ENCODE results near the gene HSD17B7. TPM values are rescaled to one million over a fixed set of nuclear protein-coding genes. Genes with fewer than 3 reads are reported as not detected.

The HSD17B7 gene
- polyA plus RNA-seq, 3 donors, result 11.6 to 15.4 (median 11.9) TPM

DNA sequence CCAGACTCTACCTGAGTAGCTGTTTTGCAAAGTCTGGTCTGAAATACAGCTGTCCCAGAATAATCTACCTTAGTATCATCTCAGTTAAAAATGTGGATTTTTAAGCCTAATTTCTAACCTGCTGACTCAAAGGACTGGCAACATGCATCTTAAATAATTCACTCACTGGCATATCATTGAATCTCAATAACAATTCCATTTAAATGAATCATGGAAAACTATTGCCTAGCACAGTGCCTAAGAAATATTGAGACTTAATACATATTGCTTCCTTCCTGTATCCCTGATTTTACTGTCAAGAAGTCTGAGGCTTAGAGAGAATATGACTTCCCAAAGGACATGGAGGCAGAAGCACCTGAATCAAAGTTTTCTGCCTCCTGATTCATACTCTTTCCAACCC lies 67.3 kb downstream of the HSD17B7 start:
- no peak overlapping the region for H3K9ac ChIP-seq (ENCODE audit: insufficient read depth, low read length, poor library complexity, severe bottlenecking)
- no peaks in the 10 kb centered on the region for H3K36me3 Mint-ChIP-seq
- intact Hi-C loops (cut with micrococcal nuclease), result loop anchor here in 1 of 2 donors (5.0 kb wide), 1 partner anchor 459 kb away; no protein-coding TSS in a partner anchor

DNA sequence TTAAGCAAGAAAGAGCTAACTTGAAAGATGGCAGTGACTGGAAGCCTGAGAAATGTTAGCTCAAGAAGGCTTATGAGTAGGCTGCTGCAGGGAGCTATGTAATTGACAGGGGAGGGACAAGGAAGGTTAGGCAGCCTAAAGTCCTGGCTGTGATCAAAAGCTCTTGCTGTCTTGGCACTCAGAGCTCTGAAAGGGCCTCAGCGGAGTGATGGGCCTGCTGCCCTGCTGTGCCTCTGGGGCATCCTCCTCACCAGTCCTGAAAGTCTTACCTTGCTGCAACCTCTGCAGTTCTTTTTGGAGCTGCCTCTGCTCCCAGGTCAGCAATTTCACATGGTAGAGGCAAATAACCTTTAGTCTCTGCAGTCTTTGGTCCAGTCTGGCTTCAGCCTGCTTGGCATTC lies 68.7 kb downstream of the HSD17B7 start:
- H3K4me1 ChIP-seq (ENCODE audit: control insufficient read depth in 1 of 2, insufficient read depth in 2 of 2, low read length in 2 of 2), result no peaks in the 10 kb centered on the region
- no peaks in the 10 kb centered on the region for H3K79me2 ChIP-seq (ENCODE audit: insufficient read depth, low read length)
- peaks cover 6 to 23% (median 12%) of the 10 kb centered on the region in 3 donors for H3K27me3 Mint-ChIP-seq (ENCODE audit: low read depth in 3 of 3)

More for the DNA sequence above, 67.3 kb downstream of the HSD17B7 start:
- TF ChIP-seq, protein P1, sequence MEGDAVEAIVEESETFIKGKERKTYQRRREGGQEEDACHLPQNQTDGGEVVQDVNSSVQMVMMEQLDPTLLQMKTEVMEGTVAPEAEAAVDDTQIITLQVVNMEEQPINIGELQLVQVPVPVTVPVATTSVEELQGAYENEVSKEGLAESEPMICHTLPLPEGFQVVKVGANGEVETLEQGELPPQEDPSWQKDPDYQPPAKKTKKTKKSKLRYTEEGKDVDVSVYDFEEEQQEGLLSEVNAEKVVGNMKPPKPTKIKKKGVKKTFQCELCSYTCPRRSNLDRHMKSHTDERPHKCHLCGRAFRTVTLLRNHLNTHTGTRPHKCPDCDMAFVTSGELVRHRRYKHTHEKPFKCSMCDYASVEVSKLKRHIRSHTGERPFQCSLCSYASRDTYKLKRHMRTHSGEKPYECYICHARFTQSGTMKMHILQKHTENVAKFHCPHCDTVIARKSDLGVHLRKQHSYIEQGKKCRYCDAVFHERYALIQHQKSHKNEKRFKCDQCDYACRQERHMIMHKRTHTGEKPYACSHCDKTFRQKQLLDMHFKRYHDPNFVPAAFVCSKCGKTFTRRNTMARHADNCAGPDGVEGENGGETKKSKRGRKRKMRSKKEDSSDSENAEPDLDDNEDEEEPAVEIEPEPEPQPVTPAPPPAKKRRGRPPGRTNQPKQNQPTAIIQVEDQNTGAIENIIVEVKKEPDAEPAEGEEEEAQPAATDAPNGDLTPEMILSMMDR (IDR thresholded peaks at IDR 0.05), result no peak
- Histone ChIP-seq H3K79me2 (ENCODE audit: insufficient read depth, low read length) (no peaks in the 10 kb centered on the region), H3K27me3 (ENCODE audit: control insufficient read depth in 2 of 2, insufficient read depth in 2 of 2, low read length in 2 of 2) (peaks cover 0 to 5% of the 10 kb centered on the region in 2 donors), H3K36me3 (replicated peaks in 1 of 2; ENCODE audit: control insufficient read depth in 1 of 2, insufficient read depth in 2 of 2, low read length in 2 of 2) (no peaks in the 10 kb centered on the region), H3K4me3 (replicated peaks in 1 of 3; ENCODE audit: low read depth in 2 of 3, low read length in 3 of 3) (no peak overlapping the region), H3K4me1 (ENCODE audit: control insufficient read depth in 1 of 2, insufficient read depth in 2 of 2, low read length in 2 of 2) (no peaks in the 10 kb centered on the region), H3K9me3 (replicated peaks in 1 of 2; ENCODE audit: control insufficient read depth in 1 of 2, insufficient read depth in 1 of 2, low read length in 2 of 2) (no peaks in the 10 kb centered on the region), H3K27ac (ENCODE audit: low read depth in 1 of 2, low read length in 2 of 2) (no peak overlapping the region), H2AFZ (ENCODE audit: insufficient read depth, low read depth, low read length, poor library complexity, severe bottlenecking) (no peak overlapping the region), H4K20me1 (ENCODE audit: insufficient read depth, low read length) (no peaks in the 10 kb centered on the region), H3K4me2 (replicated peaks; ENCODE audit: extremely low read depth, low read length, poor library complexity, severe bottlenecking) (no peak overlapping the region)
- H3K27ac Mint-ChIP-seq, result no peak overlapping the region
- H3K9me3 Mint-ChIP-seq, result peaks cover 0 to 2% (median 0%) of the 10 kb centered on the region in 7 donors
- no peak overlapping the region for H3K4me3 Mint-ChIP-seq
- peaks cover 1% of the 10 kb centered on the region for H3K4me1 Mint-ChIP-seq
- no peak for DNase-seq
- peaks cover 6 to 20% (median 6%) of the 10 kb centered on the region in 3 donors for H3K27me3 Mint-ChIP-seq (ENCODE audit: low read depth in 3 of 3)

More for the DNA sequence above, 68.7 kb downstream of the HSD17B7 start:
- H3K27ac Mint-ChIP-seq, result no peak overlapping the region
- DNase-seq, result no peak
- Histone ChIP-seq H3K27me3 (ENCODE audit: control insufficient read depth in 2 of 2, insufficient read depth in 2 of 2, low read length in 2 of 2) (peaks cover 0 to 5% of the 10 kb centered on the region in 2 donors), H2AFZ (ENCODE audit: insufficient read depth, low read depth, low read length, poor library complexity, severe bottlenecking) (no peak overlapping the region), H3K4me3 (replicated peaks in 1 of 3; ENCODE audit: low read depth in 2 of 3, low read length in 3 of 3) (no peak overlapping the region), H3K4me2 (replicated peaks; ENCODE audit: extremely low read depth, low read length, poor library complexity, severe bottlenecking) (no peak overlapping the region), H4K20me1 (ENCODE audit: insufficient read depth, low read length) (no peaks in the 10 kb centered on the region), H3K36me3 (replicated peaks in 1 of 2; ENCODE audit: control insufficient read depth in 1 of 2, insufficient read depth in 2 of 2, low read length in 2 of 2) (no peaks in the 10 kb centered on the region), H3K9me3 (replicated peaks in 1 of 2; ENCODE audit: control insufficient read depth in 1 of 2, insufficient read depth in 1 of 2, low read length in 2 of 2) (no peaks in the 10 kb centered on the region), H3K9ac (ENCODE audit: insufficient read depth, low read length, poor library complexity, severe bottlenecking) (no peak overlapping the region), H3K27ac (ENCODE audit: low read depth in 1 of 2, low read length in 2 of 2) (no peak overlapping the region)
- H3K9me3 Mint-ChIP-seq, result peaks cover 0 to 6% (median 0%) of the 10 kb centered on the region in 7 donors
- 100% methylated on average over 1 of the region's 1 CpG for WGBS (ENCODE audit: insufficient coverage)
- no peaks in the 10 kb centered on the region for H3K36me3 Mint-ChIP-seq
- no peak overlapping the region for H3K4me3 Mint-ChIP-seq
- no peaks in the 10 kb centered on the region for H3K4me1 Mint-ChIP-seq
- TF ChIP-seq, protein P1 (IDR thresholded peaks at IDR 0.05), result no peak
- intact Hi-C loops (cut with micrococcal nuclease), result loop anchor here in 1 of 2 donors (5.0 kb wide), 1 partner anchor 458 kb away; no protein-coding TSS in a partner anchor
